Neural cell (in vitro differentiated cells): ENCODE measurements around the gene MPC1L. TPM values are rescaled to one million over a fixed set of nuclear protein-coding genes. Genes with fewer than 3 reads are reported as not detected.

Experiments
- H2AFZ ChIP-seq: fragments of 200-600, 300-800 bp; sonication (generic), shearing (Covaris generic); 2 replicates; pipeline ENCODE4 v1.6.0; 2014; ENCODE audit warnings: low read depth, mild to moderate bottlenecking, antibody characterized with exemption, low read length, moderate library complexity
- H3F3A ChIP-seq: fragments of 200-600 bp; shearing (Covaris generic); 2 replicates; pipeline ENCODE4 v1.6.1; 2016; ENCODE audit warnings: mild to moderate bottlenecking, moderate library complexity, mixed read lengths, antibody characterized with exemption, low read length; ENCODE audit not compliant: insufficient read depth, poor library complexity, severe bottlenecking
- H3K27ac ChIP-seq: fragments of 200-600, 300-800 bp; sonication (generic), shearing (Covaris generic); 2 replicates; pipeline ENCODE4 v1.5.1; 2014; ENCODE audit warnings: mild to moderate bottlenecking, low read length, moderate library complexity
- H3K27me3 ChIP-seq: fragments of 300-800, 200-600 bp; sonication (generic), shearing (Covaris generic); 2 replicates; pipeline ENCODE4 v1.6.0; 2014; ENCODE audit warnings: mild to moderate bottlenecking, low read depth, low read length, moderate library complexity; ENCODE audit not compliant: insufficient read depth
- H3K36me3 ChIP-seq: fragments of 300-800, 200-600 bp; sonication (generic), shearing (Covaris generic); 2 replicates; pipeline ENCODE4 v1.5.1; 2014; ENCODE audit warnings: mild to moderate bottlenecking, antibody characterized with exemption, low read length, moderate library complexity; ENCODE audit not compliant: insufficient read depth
- H3K4me2 ChIP-seq: fragments of 300-800, 200-600 bp; sonication (generic), shearing (Covaris generic); 2 replicates; pipeline ENCODE4 v1.6.0; 2014; ENCODE audit warnings: mild to moderate bottlenecking, low read length
- H3K4me3 ChIP-seq: fragments of 300-800, 200-600 bp; sonication (generic), shearing (Covaris generic); 2 replicates; pipeline ENCODE4 v1.5.1; 2014; ENCODE audit warnings: mild to moderate bottlenecking, low read length, moderate library complexity
- H3K79me2 ChIP-seq: fragments of 200-600 bp; shearing (Covaris generic); replicated peaks from 2 replicates; pipeline ENCODE4 v1.6.0; 2014; ENCODE audit warnings: mild to moderate bottlenecking, low read length, moderate library complexity; ENCODE audit not compliant: insufficient read depth
- H3K9ac ChIP-seq: fragments of 300-800, 200-600 bp; sonication (generic), shearing (Covaris generic); 2 replicates; pipeline ENCODE4 v1.6.1; 2016; ENCODE audit warnings: mild to moderate bottlenecking, low read length, mixed read lengths
- H3K9me2 ChIP-seq: fragments of 200-600 bp; shearing (Covaris generic); 2 replicates; pipeline ENCODE4 v1.6.1; 2016; ENCODE audit warnings: mild to moderate bottlenecking, low read length, mixed read lengths; ENCODE audit not compliant: insufficient read depth
- H3K9me3 ChIP-seq: fragments of 200-600, 300-800 bp; sonication (generic), shearing (Covaris generic); 2 replicates; pipeline ENCODE4 v1.6.1; 2016; ENCODE audit warnings: mild to moderate bottlenecking, mixed run types, low read length, moderate library complexity, mixed read lengths
- H4K20me1 ChIP-seq: fragments of 200-600 bp; shearing (Covaris generic); 2 replicates; pipeline ENCODE4 v1.6.1; 2016; ENCODE audit warnings: mild to moderate bottlenecking, mixed run types; ENCODE audit not compliant: insufficient read depth
- CTCF ChIP-seq: fragments of 450-650 bp; IDR thresholded peaks from 2 replicates; pipeline ENCODE4 v1.5.1; 2014; ENCODE audit warnings: antibody characterized with exemption, mild to moderate bottlenecking, moderate library complexity; ENCODE audit not compliant: poor library complexity, severe bottlenecking
- EP300 ChIP-seq: fragments of 450-650 bp; conservative IDR thresholded peaks from 2 replicates; pipeline ENCODE4 v1.6.1; 2014; ENCODE audit warnings: antibody characterized with exemption, mild to moderate bottlenecking, moderate library complexity; ENCODE audit not compliant: poor library complexity, severe bottlenecking
- EZH2 ChIP-seq: fragments of 200-600, 300-800 bp; shearing (Covaris generic), sonication (generic); IDR thresholded peaks from 2 replicates; pipeline ENCODE4 v1.6.1; 2014; ENCODE audit warnings: antibody characterized with exemption, low read length, borderline replicate concordance, mild to moderate bottlenecking; ENCODE audit not compliant: insufficient read depth, poor library complexity, severe bottlenecking
- MXI1 ChIP-seq: fragments of 450-650 bp; conservative IDR thresholded peaks from 2 replicates; pipeline ENCODE4 v1.6.1; 2014; ENCODE audit warnings: antibody characterized with exemption, mild to moderate bottlenecking; ENCODE audit not compliant: poor library complexity, severe bottlenecking
- POLR2AphosphoS5 ChIP-seq: IDR thresholded peaks from 2 replicates; pipeline ENCODE4 v1.6.1; 2012
- RAD21 ChIP-seq: fragments of 450-650 bp; conservative IDR thresholded peaks from 2 replicates; pipeline ENCODE4 v1.6.1; 2014; ENCODE audit warnings: antibody characterized with exemption, mild to moderate bottlenecking, moderate library complexity
- REST ChIP-seq: IDR thresholded peaks from 2 replicates; pipeline ENCODE4 v1.6.1; 2012; ENCODE audit warnings: borderline replicate concordance
- SMC3 ChIP-seq: fragments of 450-650 bp; conservative IDR thresholded peaks from 2 replicates; pipeline ENCODE4 v1.6.1; 2014; ENCODE audit warnings: antibody characterized with exemption, mild to moderate bottlenecking, moderate library complexity; ENCODE audit not compliant: poor library complexity
- TAF1 ChIP-seq: IDR thresholded peaks from 2 replicates; pipeline ENCODE4 v1.6.1; 2012; ENCODE audit warnings: low read depth
- polyA plus RNA-seq: library from polyadenylated mRNA; depleted of rRNA; stranded (reverse); fragments of >200 nt; gene quantifications from 2 replicates; pipeline ENCODE4 v1.2.3, GENCODE V29; 2014

MPC1L gene
- polyA plus RNA-seq, 1 donor from 2014 or later: not detected

GRCh38 chrX:40661489-40661888, 38.3 kb downstream of the MPC1L start:
- Histone ChIP-seq H3K27me3 (no peaks in the 10 kb centered on the region), H4K20me1 (no peaks in the 10 kb centered on the region), H3K27ac (no peak overlapping the region), H3K36me3 (no peaks in the 10 kb centered on the region), H2AFZ (no peak overlapping the region), H3K9me3 (no peaks in the 10 kb centered on the region), H3K79me2 (no peaks in the 10 kb centered on the region), H3K9ac (no peak overlapping the region), H3F3A (no peaks in the 10 kb centered on the region), H3K4me3 (no peak overlapping the region), H3K9me2 (no peaks in the 10 kb centered on the region), H3K4me2 (no peak overlapping the region)
- TF ChIP-seq EP300: no peak
- TF ChIP-seq EZH2: no peak
- no peak for TF ChIP-seq RAD21
- TF ChIP-seq MXI1: no peak
- TF ChIP-seq CTCF: no peak
- TF ChIP-seq POLR2AphosphoS5: no peak
- no peak for TF ChIP-seq SMC3
- no peak for TF ChIP-seq REST
- TF ChIP-seq TAF1: no peak

- Histone ChIP-seq H3K79me2 (no peaks in the 10 kb centered on the region), H3K27me3 (no peaks in the 10 kb centered on the region), H3K9ac (no peak overlapping the region), H3K9me2 (no peaks in the 10 kb centered on the region), H4K20me1 (no peaks in the 10 kb centered on the region), H3K27ac (no peak overlapping the region), H3K36me3 (no peaks in the 10 kb centered on the region), H3K4me3 (no peak overlapping the region), H3K9me3 (no peaks in the 10 kb centered on the region), H3F3A (no peaks in the 10 kb centered on the region), H3K4me2 (no peak overlapping the region), H2AFZ (no peak overlapping the region)
- TF ChIP-seq CTCF: no peak
- no peak for TF ChIP-seq EP300
- no peak for TF ChIP-seq SMC3
- no peak for TF ChIP-seq POLR2AphosphoS5
- no peak for TF ChIP-seq EZH2
Measured at GRCh38 chrX:40663078-40663740, 40.0 kb downstream of the MPC1L start.
